ENCODE results near the gene FMNL2. TPM values are rescaled to one million over a fixed set of nuclear protein-coding genes. Genes with fewer than 3 reads are reported as not detected.

FMNL2 gene
- total RNA-seq, 1 donor from 2014 or later: 34.3 TPM

GRCh38 chr2:152564754-152565551 lies 230.0 kb downstream of the FMNL2 start:
- Mint-ChIP-seq H3K9me3 (ENCODE audit: unreplicated experiment) (no peaks in the 10 kb centered on the region), H3K4me3 (ENCODE audit: unreplicated experiment) (no peak overlapping the region), H3K36me3 (ENCODE audit: low read depth, unreplicated experiment) (peaks cover 8% of the 10 kb centered on the region), H3K27me3 (ENCODE audit: low read depth, unreplicated experiment) (no peaks in the 10 kb centered on the region), H3K27ac (ENCODE audit: unreplicated experiment) (no peak overlapping the region), H3K4me1 (ENCODE audit: low read depth, unreplicated experiment) (peaks cover 25% of the 10 kb centered on the region)
- Histone ChIP-seq H3K36me3 (ENCODE audit: insufficient read depth, low read length) (peaks cover 3% of the 10 kb centered on the region), H3K27ac (ENCODE audit: low read depth, low read length) (no peak overlapping the region), H3K79me2 (ENCODE audit: insufficient read depth, low read length) (no peaks in the 10 kb centered on the region), H2AFZ (ENCODE audit: low read depth, low read length) (no peak overlapping the region), H3K27me3 (ENCODE audit: insufficient read depth, low read length) (no peaks in the 10 kb centered on the region), H3K4me3 (ENCODE audit: insufficient read depth, low read depth, low read length) (no peak overlapping the region), H3K4me2 (ENCODE audit: low read length) (no peak overlapping the region), H3K9ac (ENCODE audit: low read length) (no peak overlapping the region), H3K4me1 (ENCODE audit: insufficient read depth, low read length) (peaks cover 19% of the 10 kb centered on the region), H3K9me3 (ENCODE audit: insufficient read depth, low read depth, low read length) (no peaks in the 10 kb centered on the region), H4K20me1 (ENCODE audit: insufficient read depth, low read length) (no peaks in the 10 kb centered on the region)
- FAIRE-seq (no peak), DNase-seq (ENCODE audit: low read depth) (no peak)
- TF ChIP-seq CTCF (IDR thresholded peaks at IDR 0.05; ENCODE audit: insufficient read depth, low read depth, low read length): no peak
- TF ChIP-seq EZH2 (IDR thresholded peaks at IDR 0.05; ENCODE audit: insufficient read depth, low read length): no peak

GRCh38 chr2:152565884-152566727 lies 231.1 kb downstream of the FMNL2 start:
- no peak overlapping the region for H2AFZ ChIP-seq (ENCODE audit: low read depth, low read length)
- no peak overlapping the region for H3K9ac ChIP-seq (ENCODE audit: low read length)
- H3K79me2 ChIP-seq (ENCODE audit: insufficient read depth, low read length): no peaks in the 10 kb centered on the region
- Mint-ChIP-seq H3K36me3 (ENCODE audit: low read depth, unreplicated experiment) (peaks cover 8% of the 10 kb centered on the region), H3K4me3 (ENCODE audit: unreplicated experiment) (no peak overlapping the region), H3K27ac (ENCODE audit: unreplicated experiment) (no peak overlapping the region), H3K27me3 (ENCODE audit: low read depth, unreplicated experiment) (no peaks in the 10 kb centered on the region), H3K4me1 (ENCODE audit: low read depth, unreplicated experiment) (peaks cover 21% of the 10 kb centered on the region), H3K9me3 (ENCODE audit: unreplicated experiment) (no peaks in the 10 kb centered on the region)
- TF ChIP-seq EZH2 (IDR thresholded peaks at IDR 0.05; ENCODE audit: insufficient read depth, low read length): no peak
- no peak for TF ChIP-seq CTCF (IDR thresholded peaks at IDR 0.05; ENCODE audit: insufficient read depth, low read depth, low read length)
- DNase-seq (ENCODE audit: low read depth): no peak
- no peak overlapping the region for H3K4me2 ChIP-seq (ENCODE audit: low read length)
- peak overlapping the region; percentile 15 for H3K27ac ChIP-seq (ENCODE audit: low read depth, low read length)
- H3K27me3 ChIP-seq (ENCODE audit: insufficient read depth, low read length): no peaks in the 10 kb centered on the region
- peaks cover 3% of the 10 kb centered on the region for H3K36me3 ChIP-seq (ENCODE audit: insufficient read depth, low read length)
- H4K20me1 ChIP-seq (ENCODE audit: insufficient read depth, low read length): no peaks in the 10 kb centered on the region
- peaks cover 12% of the 10 kb centered on the region for H3K4me1 ChIP-seq (ENCODE audit: insufficient read depth, low read length)
- no peak for FAIRE-seq
- H3K4me3 ChIP-seq (ENCODE audit: insufficient read depth, low read depth, low read length): no peak overlapping the region
- H3K9me3 ChIP-seq (ENCODE audit: insufficient read depth, low read depth, low read length): no peaks in the 10 kb centered on the region

Measured in astrocyte (in vitro differentiated cells and primary cell).